Neural cell (in vitro differentiated cells): ENCODE measurements around the gene RTN4R.

Experiments
- CTCF ChIP-seq: fragments of 450-650 bp; IDR thresholded peaks from 2 replicates; pipeline ENCODE4 v1.5.1; 2014; ENCODE audit warnings: antibody characterized with exemption, mild to moderate bottlenecking, moderate library complexity; ENCODE audit not compliant: poor library complexity, severe bottlenecking
- EP300 ChIP-seq: fragments of 450-650 bp; conservative IDR thresholded peaks from 2 replicates; pipeline ENCODE4 v1.6.1; 2014; ENCODE audit warnings: antibody characterized with exemption, mild to moderate bottlenecking, moderate library complexity; ENCODE audit not compliant: poor library complexity, severe bottlenecking
- EZH2 ChIP-seq: fragments of 200-600, 300-800 bp; shearing (Covaris generic), sonication (generic); IDR thresholded peaks from 2 replicates; pipeline ENCODE4 v1.6.1; 2014; ENCODE audit warnings: antibody characterized with exemption, low read length, borderline replicate concordance, mild to moderate bottlenecking; ENCODE audit not compliant: insufficient read depth, poor library complexity, severe bottlenecking
- MXI1 ChIP-seq: fragments of 450-650 bp; conservative IDR thresholded peaks from 2 replicates; pipeline ENCODE4 v1.6.1; 2014; ENCODE audit warnings: antibody characterized with exemption, mild to moderate bottlenecking; ENCODE audit not compliant: poor library complexity, severe bottlenecking
- POLR2AphosphoS5 ChIP-seq: IDR thresholded peaks from 2 replicates; pipeline ENCODE4 v1.6.1; 2012
- TAF1 ChIP-seq: IDR thresholded peaks from 2 replicates; pipeline ENCODE4 v1.6.1; 2012; ENCODE audit warnings: low read depth
- TF ChIP-seq, protein P1 (sequence below): IDR thresholded peaks from 2 replicates; pipeline ENCODE4 v1.6.1; 2012; ENCODE audit warnings: borderline replicate concordance

- no peak for TF ChIP-seq CTCF
- no peak for TF ChIP-seq EZH2
- TF ChIP-seq MXI1 = no peak
- no peak for TF ChIP-seq EP300
- no peak for TF ChIP-seq TAF1
- no peak for TF ChIP-seq POLR2AphosphoS5
- TF ChIP-seq, protein P1, sequence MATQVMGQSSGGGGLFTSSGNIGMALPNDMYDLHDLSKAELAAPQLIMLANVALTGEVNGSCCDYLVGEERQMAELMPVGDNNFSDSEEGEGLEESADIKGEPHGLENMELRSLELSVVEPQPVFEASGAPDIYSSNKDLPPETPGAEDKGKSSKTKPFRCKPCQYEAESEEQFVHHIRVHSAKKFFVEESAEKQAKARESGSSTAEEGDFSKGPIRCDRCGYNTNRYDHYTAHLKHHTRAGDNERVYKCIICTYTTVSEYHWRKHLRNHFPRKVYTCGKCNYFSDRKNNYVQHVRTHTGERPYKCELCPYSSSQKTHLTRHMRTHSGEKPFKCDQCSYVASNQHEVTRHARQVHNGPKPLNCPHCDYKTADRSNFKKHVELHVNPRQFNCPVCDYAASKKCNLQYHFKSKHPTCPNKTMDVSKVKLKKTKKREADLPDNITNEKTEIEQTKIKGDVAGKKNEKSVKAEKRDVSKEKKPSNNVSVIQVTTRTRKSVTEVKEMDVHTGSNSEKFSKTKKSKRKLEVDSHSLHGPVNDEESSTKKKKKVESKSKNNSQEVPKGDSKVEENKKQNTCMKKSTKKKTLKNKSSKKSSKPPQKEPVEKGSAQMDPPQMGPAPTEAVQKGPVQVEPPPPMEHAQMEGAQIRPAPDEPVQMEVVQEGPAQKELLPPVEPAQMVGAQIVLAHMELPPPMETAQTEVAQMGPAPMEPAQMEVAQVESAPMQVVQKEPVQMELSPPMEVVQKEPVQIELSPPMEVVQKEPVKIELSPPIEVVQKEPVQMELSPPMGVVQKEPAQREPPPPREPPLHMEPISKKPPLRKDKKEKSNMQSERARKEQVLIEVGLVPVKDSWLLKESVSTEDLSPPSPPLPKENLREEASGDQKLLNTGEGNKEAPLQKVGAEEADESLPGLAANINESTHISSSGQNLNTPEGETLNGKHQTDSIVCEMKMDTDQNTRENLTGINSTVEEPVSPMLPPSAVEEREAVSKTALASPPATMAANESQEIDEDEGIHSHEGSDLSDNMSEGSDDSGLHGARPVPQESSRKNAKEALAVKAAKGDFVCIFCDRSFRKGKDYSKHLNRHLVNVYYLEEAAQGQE = no peak
Observed at GRCh38 chr22:20220629-20221026, 47.5 kb downstream of the RTN4R start.
